Neural cell (in vitro differentiated cells): ENCODE measurements around the gene SMIM17.

ENCODE experiments used
- CTCF ChIP-seq: fragments of 450-650 bp; IDR thresholded peaks from 2 replicates; pipeline ENCODE4 v1.5.1; 2014; ENCODE audit warnings: antibody characterized with exemption, mild to moderate bottlenecking, moderate library complexity; ENCODE audit not compliant: poor library complexity, severe bottlenecking
- EP300 ChIP-seq: fragments of 450-650 bp; conservative IDR thresholded peaks from 2 replicates; pipeline ENCODE4 v1.6.1; 2014; ENCODE audit warnings: antibody characterized with exemption, mild to moderate bottlenecking, moderate library complexity; ENCODE audit not compliant: poor library complexity, severe bottlenecking
- EZH2 ChIP-seq: fragments of 200-600, 300-800 bp; shearing (Covaris generic), sonication (generic); IDR thresholded peaks from 2 replicates; pipeline ENCODE4 v1.6.1; 2014; ENCODE audit warnings: antibody characterized with exemption, low read length, borderline replicate concordance, mild to moderate bottlenecking; ENCODE audit not compliant: insufficient read depth, poor library complexity, severe bottlenecking
- POLR2AphosphoS5 ChIP-seq: IDR thresholded peaks from 2 replicates; pipeline ENCODE4 v1.6.1; 2012
- RAD21 ChIP-seq: fragments of 450-650 bp; conservative IDR thresholded peaks from 2 replicates; pipeline ENCODE4 v1.6.1; 2014; ENCODE audit warnings: antibody characterized with exemption, mild to moderate bottlenecking, moderate library complexity
- SMC3 ChIP-seq: fragments of 450-650 bp; conservative IDR thresholded peaks from 2 replicates; pipeline ENCODE4 v1.6.1; 2014; ENCODE audit warnings: antibody characterized with exemption, mild to moderate bottlenecking, moderate library complexity; ENCODE audit not compliant: poor library complexity

GRCh38 chr19:56617531-56617930 lies 25.4 kb upstream of the SMIM17 start:
- TF ChIP-seq CTCF: no peak
- no peak for TF ChIP-seq EZH2
- TF ChIP-seq EP300: no peak
- no peak for TF ChIP-seq RAD21
- no peak for TF ChIP-seq POLR2AphosphoS5
- TF ChIP-seq SMC3: no peak
